Measurements from ENCODE around the gene ZNF648.

DNA sequence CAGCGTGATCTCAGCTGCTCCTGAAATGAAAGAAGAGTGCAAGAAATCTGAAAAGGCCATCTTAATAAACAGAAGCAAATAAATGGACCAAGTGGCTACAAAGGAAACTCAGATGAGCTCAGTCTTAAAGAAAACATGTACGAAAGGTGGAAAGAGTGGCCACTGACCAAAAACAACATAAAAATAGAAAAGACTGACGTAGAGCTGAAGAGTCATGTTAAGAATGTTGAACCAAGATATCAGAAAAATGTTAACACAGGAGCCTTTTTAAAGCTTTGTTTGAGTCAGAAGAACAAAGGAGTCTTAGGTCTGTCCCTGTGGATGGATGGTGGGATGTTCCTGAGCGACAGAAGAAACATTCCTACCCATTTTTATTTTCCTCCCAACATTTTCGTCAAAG lies 30.8 kb upstream of the ZNF648 start:
- TF ChIP-seq POLR2A (IDR thresholded peaks at IDR 0.05): no peak
- TF ChIP-seq, protein P1, sequence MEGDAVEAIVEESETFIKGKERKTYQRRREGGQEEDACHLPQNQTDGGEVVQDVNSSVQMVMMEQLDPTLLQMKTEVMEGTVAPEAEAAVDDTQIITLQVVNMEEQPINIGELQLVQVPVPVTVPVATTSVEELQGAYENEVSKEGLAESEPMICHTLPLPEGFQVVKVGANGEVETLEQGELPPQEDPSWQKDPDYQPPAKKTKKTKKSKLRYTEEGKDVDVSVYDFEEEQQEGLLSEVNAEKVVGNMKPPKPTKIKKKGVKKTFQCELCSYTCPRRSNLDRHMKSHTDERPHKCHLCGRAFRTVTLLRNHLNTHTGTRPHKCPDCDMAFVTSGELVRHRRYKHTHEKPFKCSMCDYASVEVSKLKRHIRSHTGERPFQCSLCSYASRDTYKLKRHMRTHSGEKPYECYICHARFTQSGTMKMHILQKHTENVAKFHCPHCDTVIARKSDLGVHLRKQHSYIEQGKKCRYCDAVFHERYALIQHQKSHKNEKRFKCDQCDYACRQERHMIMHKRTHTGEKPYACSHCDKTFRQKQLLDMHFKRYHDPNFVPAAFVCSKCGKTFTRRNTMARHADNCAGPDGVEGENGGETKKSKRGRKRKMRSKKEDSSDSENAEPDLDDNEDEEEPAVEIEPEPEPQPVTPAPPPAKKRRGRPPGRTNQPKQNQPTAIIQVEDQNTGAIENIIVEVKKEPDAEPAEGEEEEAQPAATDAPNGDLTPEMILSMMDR (IDR thresholded peaks at IDR 0.05): no peak
